ENCODE data around the gene CACNA2D3. TPM values are rescaled to one million over a fixed set of nuclear protein-coding genes. Genes with fewer than 3 reads are reported as not detected.
"Not testable (repeated sequence)": the region's sequence is repeated elsewhere in the genome, so short reads cannot be mapped to it uniquely, and the experiment has no call there.

CACNA2D3 gene
- total RNA-seq, 1 experiment from 2014 or later: 0.91 TPM

- DNase-seq (ENCODE audit: low read depth): no peak
Measured at GRCh38 chr3:54630101-54630623, 507.8 kb downstream of the CACNA2D3 start.

GRCh38 chr3:54631001-54631400 is 508.6 kb downstream of the CACNA2D3 start:
- DNase-seq (ENCODE audit: low read depth): not testable (repeated sequence)

- peak; percentile 21 for DNase-seq (ENCODE audit: low read depth)
Measured at GRCh38 chr3:54631516-54632325, 509.4 kb downstream of the CACNA2D3 start.

- DNase-seq (ENCODE audit: low read depth): no peak
Measured at GRCh38 chr3:54632326-54632665, 509.9 kb downstream of the CACNA2D3 start.

GRCh38 chr3:54632834-54633233 is 510.5 kb downstream of the CACNA2D3 start:
- DNase-seq (ENCODE audit: low read depth): no peak

GRCh38 chr3:54633444-54634121 is 511.2 kb downstream of the CACNA2D3 start:
- DNase-seq (ENCODE audit: low read depth): no peak

GRCh38 chr3:54634122-54634469 is 511.7 kb downstream of the CACNA2D3 start:
- DNase-seq (ENCODE audit: low read depth): no peak

- not testable (repeated sequence) for DNase-seq (ENCODE audit: low read depth)
Measured at GRCh38 chr3:54639790-54640372, 517.5 kb downstream of the CACNA2D3 start.

GRCh38 chr3:54641226-54642014 is 519.1 kb downstream of the CACNA2D3 start:
- no peak for DNase-seq (ENCODE audit: low read depth)

GRCh38 chr3:54642147-54642546 is 519.8 kb downstream of the CACNA2D3 start:
- DNase-seq (ENCODE audit: low read depth): no peak

GRCh38 chr3:54647721-54648120 is 525.4 kb downstream of the CACNA2D3 start:
- DNase-seq (ENCODE audit: low read depth): no peak

- DNase-seq (ENCODE audit: low read depth): no peak
Measured at GRCh38 chr3:54649551-54649950, 527.2 kb downstream of the CACNA2D3 start.

- no peak for DNase-seq (ENCODE audit: low read depth)
Measured at GRCh38 chr3:54653456-54654195, 531.3 kb downstream of the CACNA2D3 start.

- no peak for DNase-seq (ENCODE audit: low read depth)
Measured at GRCh38 chr3:54654776-54655175, 532.4 kb downstream of the CACNA2D3 start.

GRCh38 chr3:54659347-54659746 is 537.0 kb downstream of the CACNA2D3 start:
- no peak for DNase-seq (ENCODE audit: low read depth)

GRCh38 chr3:54660714-54661132 is 538.4 kb downstream of the CACNA2D3 start:
- DNase-seq (ENCODE audit: low read depth): no peak

- DNase-seq (ENCODE audit: low read depth): no peak
Measured at GRCh38 chr3:54661151-54661550, 538.8 kb downstream of the CACNA2D3 start.

GRCh38 chr3:54663501-54664011 is 541.2 kb downstream of the CACNA2D3 start:
- no peak for DNase-seq (ENCODE audit: low read depth)

GRCh38 chr3:54665016-54665600 is 542.8 kb downstream of the CACNA2D3 start:
- DNase-seq (ENCODE audit: low read depth): no peak

GRCh38 chr3:54668236-54668635 is 545.9 kb downstream of the CACNA2D3 start:
- DNase-seq (ENCODE audit: low read depth): no peak
